Measurements from ENCODE around the gene NR1I3. TPM values are rescaled to one million over a fixed set of nuclear protein-coding genes. Genes with fewer than 3 reads are reported as not detected.
A peak's percentile ranks its signal among the peaks of the same experiment; 100 is the strongest.
"Not testable (repeated sequence)": the region's sequence is repeated elsewhere in the genome, so short reads cannot be mapped to it uniquely, and the experiment has no call there.

Gene NR1I3
- total RNA-seq, 4 donors from 2014 or later: not detected

GRCh38 chr1:161225534-161226319 is 12.3 kb downstream of the NR1I3 start, which contains the start of gene TOMM40L:
Gene TOMM40L, plus strand, starts transcription at chr1:161226060. Its CDS starts 430 bp downstream, at chr1:161226490.
- H3K27me3 ChIP-seq: no peaks in the 10 kb centered on the region
- peak within 1 kb of the TSS; percentile 52 to 72 (median 61) for H3K4me3 ChIP-seq
- no peaks in the 10 kb centered on the region for H3K9me3 ChIP-seq
- in situ Hi-C loops (cut with MboI; ENCODE audit: low pct_ligation_motif_present in 1 of 4, low pct_unique_long_range_greater_than_20kb in 1 of 4, low sequenced_read_pairs in 3 of 4) (loop anchor here in 2 of 4 donors (10.0 kb wide), 2 partner anchors 149 to 159 kb away; no protein-coding TSS in a partner anchor), intact Hi-C loops (cut with DNase I; ENCODE audit: low total_unique reads) (no loop called here)
- peak; percentile 90 for DNase-seq
- 3 to 6% methylated on average over 7 to 16 of the region's 16 CpGs for WGBS, 2 donors (ENCODE audit: low coverage in 1 of 2)
- TF ChIP-seq POLR2A (IDR thresholded peaks at IDR 0.05) (peak; percentile 2), CTCF (IDR thresholded peaks at IDR 0.05) (peak; percentile 39 to 73 (median 51)), EP300 (IDR thresholded peaks at IDR 0.05; ENCODE audit: low read depth) (no peak), POLR2AphosphoS5 (IDR thresholded peaks at IDR 0.05) (peak in 2 of 3 donors; percentile 18 to 43)
- peak within 1 kb of the TSS; percentile 70 to 87 (median 82) for H3K27ac ChIP-seq
- H3K36me3 ChIP-seq: peaks cover 0 to 11% (median 4%) of the 10 kb centered on the region in 4 donors
- H3K4me1 ChIP-seq: peaks cover 14 to 23% (median 20%) of the 10 kb centered on the region in 4 donors

GRCh38 chr1:161225178-161225533 is 12.8 kb downstream of the NR1I3 start:
- Histone ChIP-seq H3K4me3 (no peak overlapping the region), H3K9me3 (no peaks in the 10 kb centered on the region), H3K36me3 (peaks cover 0 to 11% (median 4%) of the 10 kb centered on the region in 4 donors), H3K27me3 (no peaks in the 10 kb centered on the region), H3K27ac (peak overlapping the region; percentile 65 to 80 (median 74)), H3K4me1 (peaks cover 14 to 23% (median 20%) of the 10 kb centered on the region in 4 donors)
- intact Hi-C loops (cut with DNase I; ENCODE audit: low total_unique reads): no loop called here
- TF ChIP-seq POLR2AphosphoS5 (IDR thresholded peaks at IDR 0.05): no peak
- TF ChIP-seq POLR2A (IDR thresholded peaks at IDR 0.05): no peak
- no peak for TF ChIP-seq EP300 (IDR thresholded peaks at IDR 0.05; ENCODE audit: low read depth)
- no peak for TF ChIP-seq CTCF (IDR thresholded peaks at IDR 0.05)
- 78% methylated on average over 7 of the region's 7 CpGs; no CpG with 5 or more reads in 1 of the 2 donors for WGBS, 2 donors (ENCODE audit: low coverage in 1 of 2)
- no peak for DNase-seq
- in situ Hi-C loops (cut with MboI; ENCODE audit: low pct_ligation_motif_present in 1 of 4, low pct_unique_long_range_greater_than_20kb in 1 of 4, low sequenced_read_pairs in 3 of 4): loop anchor here in 2 of 4 donors (10.0 kb wide), 2 partner anchors 150 to 160 kb away; no protein-coding TSS in a partner anchor

GRCh38 chr1:161224695-161225087 is 13.3 kb downstream of the NR1I3 start:
- 81 to 88% methylated on average over 6 to 13 of the region's 13 CpGs for WGBS, 2 donors (ENCODE audit: low coverage in 1 of 2)
- in situ Hi-C loops (cut with MboI; ENCODE audit: low pct_ligation_motif_present in 1 of 4, low pct_unique_long_range_greater_than_20kb in 1 of 4, low sequenced_read_pairs in 3 of 4): loop anchor here in 3 of 4 donors (10.0 to 25.0 kb wide), 3 partner anchors 150 to 163 kb away; no protein-coding TSS in a partner anchor
- Histone ChIP-seq H3K27ac (peak overlapping the region in 2 of 4 donors; percentile 65 to 80), H3K4me1 (peaks cover 14 to 23% (median 20%) of the 10 kb centered on the region in 4 donors), H3K36me3 (peaks cover 0 to 11% (median 4%) of the 10 kb centered on the region in 4 donors)
- DNase-seq; H3K4me3 ChIP-seq; H3K9me3 ChIP-seq; intact Hi-C loops (cut with DNase I; ENCODE audit: low total_unique reads); H3K27me3 ChIP-seq: not testable (repeated sequence)

GRCh38 chr1:161223805-161224694 is 14.0 kb downstream of the NR1I3 start:
- no peak for DNase-seq
- Histone ChIP-seq H3K9me3 (no peaks in the 10 kb centered on the region), H3K36me3 (peaks cover 0 to 6% (median 2%) of the 10 kb centered on the region in 4 donors), H3K27ac (no peak overlapping the region), H3K4me1 (peaks cover 14 to 23% (median 20%) of the 10 kb centered on the region in 4 donors), H3K4me3 (no peak overlapping the region), H3K27me3 (no peaks in the 10 kb centered on the region)
- in situ Hi-C loops (cut with MboI; ENCODE audit: low pct_ligation_motif_present in 1 of 4, low pct_unique_long_range_greater_than_20kb in 1 of 4, low sequenced_read_pairs in 3 of 4): loop anchor here in 3 of 4 donors (10.0 to 25.0 kb wide), 3 partner anchors 151 to 163 kb away; no protein-coding TSS in a partner anchor
- 88 to 100% methylated on average over 2 to 7 of the region's 7 CpGs for WGBS, 2 donors (ENCODE audit: low coverage in 1 of 2)
- intact Hi-C loops (cut with DNase I; ENCODE audit: low total_unique reads): no loop called here
- no peak for TF ChIP-seq POLR2A (IDR thresholded peaks at IDR 0.05)
- no peak for TF ChIP-seq EP300 (IDR thresholded peaks at IDR 0.05; ENCODE audit: low read depth)
